Measurements from ENCODE around the gene MS4A4E. TPM values are rescaled to one million over a fixed set of nuclear protein-coding genes. Genes with fewer than 3 reads are reported as not detected.
"Not testable (repeated sequence)": the region's sequence is repeated elsewhere in the genome, so short reads cannot be mapped to it uniquely, and the experiment has no call there.

The MS4A4E gene
- total RNA-seq, 1 experiment from 2014 or later = 0.42 TPM

GRCh38 chr11:60204922-60205321 lies 38.0 kb downstream of the MS4A4E start:
- Histone ChIP-seq H2BK12ac (ENCODE audit: insufficient read length, low read depth, low read length) (no peak overlapping the region), H3K18ac (ENCODE audit: insufficient read length, low read depth, low read length) (no peak overlapping the region), H4K8ac (replicated peaks; ENCODE audit: insufficient read length, low read depth, low read length) (no peak overlapping the region), H3K9me3 (ENCODE audit: control insufficient read depth, low read depth, low read length) (no peaks in the 10 kb centered on the region), H2BK120ac (ENCODE audit: low read depth, low read length, poor library complexity, severe bottlenecking) (no peak overlapping the region), H2AK5ac (ENCODE audit: insufficient read length, low read length) (no peak overlapping the region), H2BK5ac (ENCODE audit: insufficient read length, low read length) (no peak overlapping the region), H3K4me1 (ENCODE audit: insufficient read depth, low read length) (no peaks in the 10 kb centered on the region), H4K5ac (ENCODE audit: insufficient read length, low read depth, low read length) (no peak overlapping the region), H4K91ac (ENCODE audit: insufficient read length, low read depth, low read length) (no peak overlapping the region), H3K14ac (ENCODE audit: insufficient read depth, low read length) (no peak overlapping the region), H3K56ac (ENCODE audit: insufficient read length, low read depth, low read length) (no peak overlapping the region), H3K4ac (ENCODE audit: low read depth, low read length) (no peak overlapping the region), H3T11ph (ENCODE audit: low read length) (no peak overlapping the region), H2AFZ (ENCODE audit: low read length) (no peak overlapping the region), H3K23ac (ENCODE audit: insufficient read length, low read depth, low read length) (no peak overlapping the region), H2BK20ac (ENCODE audit: low read depth, low read length, poor library complexity, severe bottlenecking) (no peak overlapping the region), H3K4me2 (ENCODE audit: insufficient read depth, insufficient read length, low read length) (no peak overlapping the region), H3K23me2 (ENCODE audit: insufficient read length, low read depth, low read length, poor library complexity, severe bottlenecking) (no peaks in the 10 kb centered on the region), H3K27me3 (ENCODE audit: insufficient read depth, low read length) (no peaks in the 10 kb centered on the region), H3K27ac (ENCODE audit: insufficient read length, low read depth, low read length) (no peak overlapping the region), H3K79me1 (ENCODE audit: insufficient read depth, low read depth, low read length, poor library complexity, severe bottlenecking) (no peaks in the 10 kb centered on the region), H4K20me1 (ENCODE audit: control insufficient read depth, insufficient read depth, insufficient read length) (no peaks in the 10 kb centered on the region), H3K9ac (ENCODE audit: extremely low read depth, insufficient read length, low read length) (no peak overlapping the region), H3K79me2 (ENCODE audit: insufficient read depth, low read length) (no peaks in the 10 kb centered on the region), H2BK15ac (ENCODE audit: low read depth, low read length) (no peak overlapping the region)
- Mint-ChIP-seq H3K9me3 (peaks cover 11% of the 10 kb centered on the region in 2 experiments; a peak in 4 of 5 replicates), H3K27ac (no peak overlapping the region), H3K4me1 (peaks cover 23% of the 10 kb centered on the region in 2 experiments), H3K27me3 (ENCODE audit: low read depth) (no peaks in the 10 kb centered on the region), H3K36me3 (ENCODE audit: insufficient read depth in 1 of 3, low read depth in 3 of 3) (peaks cover 0 to 5% (median 5%) of the 10 kb centered on the region in 3 experiments; a peak in 2 of 7 replicates), H3K4me3 (no peak overlapping the region)
- no CpG with 5 or more reads among the region's 4 CpGs for WGBS (ENCODE audit: extremely low coverage, insufficient read length, low lambda C conversion rate)
- no peak for TF ChIP-seq CTCF (conservative IDR thresholded peaks at IDR 0.05)
- DNase-seq = no peak

GRCh38 chr11:60201334-60201733 lies 41.6 kb downstream of the MS4A4E start:
- not testable (repeated sequence) for H3K4me3 Mint-ChIP-seq; H2AK5ac ChIP-seq (ENCODE audit: insufficient read length, low read length); H3K27ac ChIP-seq (ENCODE audit: insufficient read length, low read depth, low read length); H3T11ph ChIP-seq (ENCODE audit: low read length); H3K23ac ChIP-seq (ENCODE audit: insufficient read length, low read depth, low read length); H4K91ac ChIP-seq (ENCODE audit: insufficient read length, low read depth, low read length); H3K4me2 ChIP-seq (ENCODE audit: insufficient read depth, insufficient read length, low read length); H3K36me3 Mint-ChIP-seq (ENCODE audit: insufficient read depth in 1 of 3, low read depth in 3 of 3); H3K4ac ChIP-seq (ENCODE audit: low read depth, low read length); H3K56ac ChIP-seq (ENCODE audit: insufficient read length, low read depth, low read length); H2BK120ac ChIP-seq (ENCODE audit: low read depth, low read length, poor library complexity, severe bottlenecking); H2AFZ ChIP-seq (ENCODE audit: low read length); H3K9ac ChIP-seq (ENCODE audit: extremely low read depth, insufficient read length, low read length); H2BK5ac ChIP-seq (ENCODE audit: insufficient read length, low read length); H3K27me3 Mint-ChIP-seq (ENCODE audit: low read depth); H4K20me1 ChIP-seq (ENCODE audit: control insufficient read depth, insufficient read depth, insufficient read length); H3K9me3 ChIP-seq (ENCODE audit: control insufficient read depth, low read depth, low read length); H2BK15ac ChIP-seq (ENCODE audit: low read depth, low read length); H3K14ac ChIP-seq (ENCODE audit: insufficient read depth, low read length); H3K27ac Mint-ChIP-seq; H4K8ac ChIP-seq (replicated peaks; ENCODE audit: insufficient read length, low read depth, low read length); H3K27me3 ChIP-seq (ENCODE audit: insufficient read depth, low read length); H3K79me1 ChIP-seq (ENCODE audit: insufficient read depth, low read depth, low read length, poor library complexity, severe bottlenecking); H4K5ac ChIP-seq (ENCODE audit: insufficient read length, low read depth, low read length); H2BK12ac ChIP-seq (ENCODE audit: insufficient read length, low read depth, low read length); H3K4me1 Mint-ChIP-seq; H3K18ac ChIP-seq (ENCODE audit: insufficient read length, low read depth, low read length); H3K4me1 ChIP-seq (ENCODE audit: insufficient read depth, low read length); H2BK20ac ChIP-seq (ENCODE audit: low read depth, low read length, poor library complexity, severe bottlenecking); H3K79me2 ChIP-seq (ENCODE audit: insufficient read depth, low read length); DNase-seq; H3K23me2 ChIP-seq (ENCODE audit: insufficient read length, low read depth, low read length, poor library complexity, severe bottlenecking)
- H3K9me3 Mint-ChIP-seq = peaks cover 12 to 13% of the 10 kb centered on the region in 2 experiments; a peak in 4 of 5 replicates
- no CpG with 5 or more reads among the region's 26 CpGs for WGBS (ENCODE audit: extremely low coverage, insufficient read length, low lambda C conversion rate)

All from H9 (cell line).